CD4-positive, alpha-beta T cell treated with Interleukin-6 at 100 ng/mL for 8 hours (primary cell): ENCODE results near the gene JPH4.

Experiments
- DNase-seq: peaks from one replicate; pipeline ENCODE4 v3.0.0-alpha.2; 2020; ENCODE audit warnings: mixed read lengths, low spot score

JPH4 gene

DNA sequence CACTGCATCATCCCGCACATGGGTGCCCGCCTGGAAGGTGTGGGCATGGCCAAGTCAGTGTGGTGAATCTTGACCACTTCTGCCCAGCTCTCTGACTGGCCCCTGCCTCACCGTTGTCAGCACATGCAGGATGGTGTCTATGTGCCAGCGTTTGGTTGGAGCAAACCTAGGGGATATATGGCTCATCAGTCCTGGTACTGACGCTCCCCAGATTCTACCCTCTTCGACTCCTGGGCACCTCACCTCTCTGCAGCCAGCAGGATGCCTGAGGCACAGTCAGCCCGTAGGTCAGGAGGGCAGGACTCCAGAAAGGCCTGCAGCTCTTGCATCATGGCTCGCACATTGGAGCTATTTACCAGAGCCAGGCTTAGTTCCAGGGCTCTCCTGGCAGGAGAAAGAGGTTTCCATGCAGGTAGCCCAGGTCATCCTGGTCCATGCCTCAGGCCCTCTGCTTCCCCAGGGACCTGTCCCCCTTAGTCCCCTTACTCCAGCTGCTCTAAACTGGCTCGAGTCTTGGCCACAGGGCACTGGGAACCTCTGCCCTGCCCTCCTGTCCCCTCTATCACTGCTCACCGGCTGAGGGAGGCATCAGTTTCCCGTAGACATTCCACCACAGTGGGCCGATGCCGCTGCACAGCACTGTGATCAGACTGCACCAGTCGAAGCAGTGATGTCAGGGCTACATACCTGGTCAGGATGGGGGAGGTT is 15.0 kb downstream of the JPH4 start:
- no peak for DNase-seq

DNA sequence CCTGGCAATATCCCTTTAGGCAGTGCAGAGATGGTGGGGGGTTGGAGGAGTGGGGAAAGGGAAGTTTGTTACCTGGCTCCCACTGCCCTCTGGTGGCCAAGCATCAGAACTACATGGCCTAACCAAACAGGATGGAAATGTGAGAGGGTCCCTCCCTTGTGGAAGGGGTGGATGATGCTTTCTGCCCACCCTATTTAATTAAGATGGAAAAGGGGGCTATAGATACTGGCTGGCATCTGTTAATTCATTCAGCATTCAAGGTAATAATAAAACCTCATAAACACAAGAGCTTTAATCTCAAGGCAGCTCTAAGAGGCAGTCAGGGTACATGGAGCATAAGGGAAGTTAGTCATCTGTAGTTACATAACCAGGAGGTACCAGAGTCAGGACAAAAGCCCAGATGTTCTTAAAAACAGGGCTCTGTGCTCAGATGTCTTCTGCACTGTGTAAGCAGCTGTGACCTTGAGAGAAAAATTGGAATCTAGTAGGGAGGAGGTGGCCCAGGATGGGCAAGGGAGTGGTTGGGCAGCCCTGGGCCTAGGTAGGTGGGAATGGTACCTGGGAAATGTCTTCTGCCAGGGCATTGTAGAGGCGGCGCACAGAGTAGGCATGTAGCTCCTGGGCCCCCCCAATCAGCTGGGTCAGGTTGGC is 15.6 kb downstream of the JPH4 start:
- peak; percentile 56 for DNase-seq

DNA sequence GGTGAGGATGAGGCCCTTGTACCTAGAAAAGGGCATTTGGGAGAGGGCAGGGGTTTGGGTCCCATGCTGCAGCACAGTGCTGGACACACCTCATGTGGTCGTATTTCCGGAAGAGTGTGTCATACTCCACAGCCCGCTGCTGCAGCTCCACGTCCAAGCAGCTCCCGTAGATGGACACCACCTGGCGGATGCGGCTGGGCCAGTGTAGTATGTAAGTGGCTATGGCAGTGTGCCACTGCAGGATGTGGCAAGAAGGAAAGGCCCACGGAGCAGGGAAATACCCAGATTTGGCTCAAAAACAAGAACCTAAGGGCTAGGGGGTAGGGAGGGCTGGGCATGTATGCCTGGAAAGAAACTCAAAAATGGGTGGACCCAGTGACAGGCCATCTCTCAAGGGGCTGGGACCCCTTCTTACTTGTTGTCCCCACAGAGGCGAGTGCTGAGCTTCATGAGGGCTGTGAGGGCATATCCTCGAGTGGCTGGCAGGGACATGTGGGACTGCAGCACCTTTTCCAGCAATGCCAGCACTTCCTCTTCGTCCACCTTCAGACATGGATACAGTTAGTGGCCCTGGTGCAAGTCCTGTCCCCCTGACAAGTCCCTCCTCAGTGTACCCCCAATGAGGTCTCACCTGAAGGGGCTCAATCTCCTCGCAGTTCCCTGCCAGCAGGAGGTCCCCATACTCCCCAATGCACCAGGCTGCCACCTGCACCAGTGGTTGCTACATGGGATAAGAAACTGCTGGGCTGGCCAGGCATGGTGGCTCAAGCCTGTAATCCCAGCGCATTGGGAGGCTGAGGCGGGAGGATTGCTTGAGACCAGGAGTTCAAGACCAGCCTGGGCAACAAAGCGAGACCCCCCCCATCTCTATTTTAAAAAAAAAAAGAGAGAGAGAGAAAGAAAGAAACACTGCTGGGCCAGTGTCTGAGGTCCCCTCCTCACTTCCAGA is 16.4 kb downstream of the JPH4 start:
- DNase-seq = no peak

DNA sequence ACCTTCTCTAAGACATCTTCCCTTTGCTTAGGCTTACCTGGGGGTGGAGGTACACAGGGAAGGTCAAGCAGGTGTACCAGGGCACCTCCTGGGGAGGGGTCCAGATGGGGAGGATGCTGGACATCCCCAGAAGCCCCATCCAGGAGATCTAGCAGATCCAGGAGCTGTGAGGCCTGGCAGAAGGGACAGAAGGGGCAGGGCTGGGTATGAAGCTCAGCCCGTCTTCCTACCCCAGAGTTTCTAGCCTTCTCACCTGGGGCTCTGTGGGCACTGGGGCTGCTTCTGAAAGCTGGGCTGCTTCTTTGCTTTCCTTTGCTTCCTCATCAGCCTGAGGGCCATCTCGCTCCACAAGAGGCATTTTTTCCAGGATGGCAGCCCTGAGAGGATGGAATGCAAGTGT is 17.3 kb downstream of the JPH4 start:
- no peak for DNase-seq

DNA sequence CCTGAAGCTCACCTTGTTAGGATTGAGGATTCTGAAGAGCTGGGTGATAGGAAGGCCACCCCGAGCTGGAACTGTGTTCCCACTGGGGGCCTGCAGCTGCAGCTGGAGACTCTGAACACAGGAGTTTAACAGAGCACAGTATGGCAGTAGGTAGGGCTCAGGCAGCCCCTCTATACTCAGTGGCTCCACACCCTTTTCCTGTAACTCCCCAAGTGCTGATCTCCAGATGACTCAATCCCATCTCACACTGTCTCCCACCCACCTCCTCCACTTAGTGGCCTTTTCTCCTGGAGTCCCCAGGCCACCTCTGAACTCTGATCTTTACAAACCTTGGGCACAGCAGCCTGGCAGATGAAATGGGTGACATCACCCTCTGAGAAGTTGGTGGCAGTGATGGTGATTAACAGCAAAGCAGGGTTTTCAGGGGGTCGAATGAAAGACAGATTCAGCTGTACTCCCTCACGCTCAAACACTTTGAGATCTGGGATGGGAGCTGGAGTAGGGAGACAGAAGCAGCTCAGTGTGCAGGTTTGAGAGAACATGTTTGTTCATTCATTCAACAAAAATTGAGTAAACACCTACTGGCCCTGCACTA is 18.6 kb downstream of the JPH4 start:
- no peak for DNase-seq

DNA sequence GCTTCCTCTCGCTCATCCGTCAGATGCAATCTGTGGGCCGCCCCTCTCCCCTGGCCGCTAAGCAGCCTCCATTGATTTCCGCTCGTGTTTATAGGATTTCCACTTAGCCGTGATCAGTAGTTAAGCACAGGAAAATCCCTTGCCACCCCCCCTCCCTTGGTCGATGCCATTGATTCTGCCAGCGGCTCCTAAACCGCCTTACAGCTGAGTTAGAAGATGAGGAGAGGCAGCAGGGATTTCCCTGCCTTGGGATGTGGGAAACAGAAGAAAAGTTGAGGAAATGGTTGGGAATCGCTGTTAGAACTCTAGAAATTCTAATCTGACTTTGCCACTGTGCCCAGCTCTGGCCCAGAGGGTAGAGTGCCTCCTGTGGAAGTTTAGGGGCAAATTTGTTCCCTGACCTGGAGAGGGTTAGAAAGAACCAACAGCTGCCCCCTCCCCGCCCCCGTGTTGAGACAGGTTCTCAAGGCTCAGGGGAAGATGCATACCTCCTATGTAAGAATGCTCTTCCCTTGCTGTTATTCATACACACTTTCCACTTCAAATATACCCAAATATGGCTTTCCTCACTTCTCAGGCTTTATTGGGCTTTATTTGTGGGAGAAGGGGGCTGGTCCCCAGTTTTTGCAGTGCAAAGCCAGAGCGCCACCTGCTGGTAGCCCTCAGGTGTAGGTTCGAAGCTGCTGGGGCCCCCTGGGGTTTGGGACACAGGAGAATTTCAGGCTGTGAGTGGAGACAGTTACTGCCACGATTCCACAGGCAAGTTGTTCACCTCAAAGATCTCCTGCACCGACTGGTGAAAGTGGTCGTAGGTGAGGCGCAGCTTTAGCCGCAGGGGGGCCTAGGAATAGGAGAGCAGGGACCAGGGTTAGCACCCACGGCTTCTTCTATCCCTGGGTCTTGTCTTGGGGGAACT is 19.3 kb downstream of the JPH4 start:
- peak; percentile 59 for DNase-seq

DNA sequence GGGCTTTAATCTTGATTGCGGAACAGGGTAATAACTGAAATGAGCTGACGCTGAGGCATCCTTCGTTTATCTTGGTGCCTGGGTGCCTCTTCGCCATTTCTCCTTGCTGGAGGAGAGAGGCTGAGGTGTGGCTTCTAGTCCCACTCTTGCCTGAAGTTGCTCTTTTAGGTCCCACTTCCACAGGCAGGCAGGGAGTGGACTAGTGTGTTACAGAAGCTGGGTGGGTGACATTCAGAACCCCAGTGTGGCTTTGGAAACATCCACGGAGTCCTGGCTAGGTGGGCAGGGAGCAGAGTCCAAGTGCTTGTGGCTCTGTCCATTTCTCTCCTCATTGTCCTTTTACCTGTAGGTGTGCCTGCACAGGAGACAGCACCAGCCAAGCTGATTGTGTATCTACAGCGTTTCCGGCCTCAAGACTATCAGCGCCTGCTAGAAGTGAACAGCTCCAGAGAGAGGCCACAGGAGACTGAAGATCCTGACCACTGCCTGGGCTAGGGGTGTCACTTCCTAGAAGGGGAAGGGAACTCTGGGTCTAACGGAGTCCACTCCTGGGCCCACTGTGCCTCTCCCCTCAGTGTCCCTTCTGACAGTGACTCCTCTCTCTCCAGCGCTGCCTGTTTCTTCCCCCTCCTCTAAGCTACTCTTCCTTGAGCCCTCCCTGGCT is 20.1 kb downstream of the JPH4 start:
- DNase-seq = no peak

DNA sequence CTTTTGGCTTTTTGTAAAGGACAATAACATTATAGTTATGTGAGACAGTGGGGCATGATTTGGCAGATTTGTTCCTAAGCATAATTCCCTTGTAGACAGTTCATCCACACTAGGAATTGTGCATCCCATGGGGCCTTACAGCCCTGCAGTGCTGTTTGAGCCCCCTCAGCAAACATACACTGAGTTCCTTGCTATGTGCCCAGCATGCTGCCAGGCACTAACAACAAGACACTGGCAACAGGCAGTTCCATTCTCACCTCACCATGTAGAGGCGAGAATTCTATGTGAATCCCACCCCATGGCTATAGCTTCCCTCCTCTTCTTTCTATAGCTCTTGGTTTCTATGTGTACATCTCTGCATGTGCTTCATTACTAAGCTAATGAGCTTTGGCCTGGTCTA is 20.6 kb downstream of the JPH4 start:
- no peak for DNase-seq

DNA sequence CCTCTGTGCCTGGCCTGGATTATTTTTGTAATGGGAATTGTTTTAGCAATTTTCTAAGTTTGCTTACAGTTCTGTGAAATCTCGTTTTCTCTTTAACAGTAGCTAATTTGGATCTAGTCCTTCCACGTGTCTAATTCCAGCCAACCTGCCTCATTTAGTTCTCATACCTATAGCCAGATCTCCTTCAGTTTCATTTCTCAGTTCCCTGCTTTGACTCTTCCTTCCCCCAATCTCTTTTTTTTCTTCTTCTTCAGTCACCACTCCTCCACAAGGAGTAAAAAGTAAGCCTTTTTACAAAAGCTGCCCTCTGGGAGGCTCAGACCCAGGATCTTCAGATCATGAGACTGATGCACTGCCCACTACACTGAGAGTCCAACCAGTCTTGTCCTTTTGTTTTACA is 21.1 kb downstream of the JPH4 start:
- no peak for DNase-seq

DNA sequence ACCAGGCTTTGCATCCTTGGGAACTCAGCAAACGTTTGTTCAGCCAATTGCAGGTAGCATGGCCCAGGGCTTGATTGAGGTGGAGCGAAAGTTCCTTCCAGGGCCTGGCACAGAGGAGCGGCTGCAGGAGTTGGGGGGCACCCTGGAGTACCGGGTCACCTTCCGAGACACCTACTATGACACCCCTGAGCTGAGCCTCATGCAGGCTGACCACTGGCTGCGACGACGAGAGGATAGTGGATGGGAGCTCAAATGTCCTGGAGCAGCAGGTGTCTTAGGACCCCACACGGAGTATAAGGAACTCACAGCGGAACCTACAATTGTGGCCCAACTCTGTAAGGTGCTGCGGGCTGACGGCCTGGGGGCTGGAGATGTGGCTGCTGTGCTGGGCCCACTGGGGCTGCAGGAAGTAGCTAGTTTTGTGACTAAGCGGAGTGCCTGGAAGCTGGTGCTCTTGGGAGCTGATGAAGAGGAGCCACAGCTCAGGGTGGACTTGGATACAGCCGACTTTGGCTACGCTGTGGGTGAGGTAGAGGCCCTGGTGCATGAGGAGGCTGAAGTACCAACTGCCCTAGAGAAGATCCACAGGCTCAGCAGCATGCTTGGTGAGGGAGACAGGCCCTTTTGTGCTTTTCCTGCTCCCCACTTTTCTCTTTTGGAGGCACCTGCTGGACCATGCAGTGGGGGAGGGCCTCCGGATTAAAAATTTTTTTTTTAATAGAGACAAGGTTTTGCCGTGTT is 21.7 kb downstream of the JPH4 start:
- DNase-seq = no peak

DNA sequence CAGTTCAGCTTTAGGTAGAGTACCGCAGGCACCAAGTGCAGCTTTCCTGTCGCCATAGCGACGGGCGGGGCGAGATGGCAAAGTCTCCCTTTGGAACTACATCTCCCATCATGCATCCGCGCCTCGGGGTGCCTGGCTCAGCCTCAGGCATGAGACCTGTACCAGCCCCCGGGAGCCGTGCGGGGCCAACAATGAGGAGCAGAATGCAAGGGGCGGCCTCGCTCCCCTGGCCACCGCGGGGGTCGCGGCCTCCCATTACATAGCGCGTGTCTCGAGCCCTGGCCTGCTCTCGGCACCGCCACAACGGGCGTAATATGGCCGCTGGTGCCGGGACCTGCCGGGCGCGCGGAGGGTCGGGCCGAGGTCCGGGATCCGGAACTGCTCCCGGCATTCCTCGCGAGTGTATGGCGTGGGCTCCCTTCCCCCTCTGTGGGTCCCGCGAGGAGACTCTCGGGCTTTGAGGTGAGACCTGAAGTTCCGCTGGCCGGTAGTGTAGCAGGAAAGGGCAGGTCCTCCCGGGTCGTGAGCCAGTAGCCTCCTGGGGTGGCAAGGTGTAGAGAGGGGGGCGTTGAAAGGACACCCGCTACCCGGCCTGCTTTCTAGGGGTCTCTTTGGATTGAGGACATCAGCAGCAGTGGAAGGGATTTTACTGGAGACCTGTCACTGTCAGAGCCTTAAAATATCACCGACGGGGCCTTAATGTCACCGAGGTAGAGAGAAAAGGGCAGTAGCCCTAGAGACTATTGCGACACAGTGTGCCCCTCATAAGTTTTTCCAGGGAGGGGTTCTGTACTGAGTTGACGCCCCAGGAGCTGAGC is 22.5 kb downstream of the JPH4 start, which contains the start of gene THTPA:
TSS of gene THTPA (plus strand) at position 390 of the 818 bp plus-strand sequence. CDS start 487 bp downstream, outside the sequence.
- DNase-seq = peak; percentile 92

DNA sequence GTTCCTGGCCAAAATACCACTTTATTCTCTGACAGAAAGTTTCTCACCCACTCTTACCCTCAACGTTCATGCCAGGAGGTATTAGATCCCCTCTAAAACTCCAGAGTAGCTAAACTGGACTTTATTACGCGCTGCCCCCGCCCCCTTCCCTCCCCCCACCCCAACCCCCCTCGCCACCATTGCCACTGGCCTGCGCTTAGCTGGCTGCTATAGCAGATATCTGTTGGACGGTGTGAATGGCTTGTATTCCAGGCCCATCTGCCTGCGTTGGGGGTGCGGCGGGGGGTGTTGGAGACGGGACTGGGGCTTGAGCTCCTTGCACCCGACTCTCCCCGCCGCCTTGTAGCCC is 23.1 kb downstream of the JPH4 start:
- no peak for DNase-seq

DNA sequence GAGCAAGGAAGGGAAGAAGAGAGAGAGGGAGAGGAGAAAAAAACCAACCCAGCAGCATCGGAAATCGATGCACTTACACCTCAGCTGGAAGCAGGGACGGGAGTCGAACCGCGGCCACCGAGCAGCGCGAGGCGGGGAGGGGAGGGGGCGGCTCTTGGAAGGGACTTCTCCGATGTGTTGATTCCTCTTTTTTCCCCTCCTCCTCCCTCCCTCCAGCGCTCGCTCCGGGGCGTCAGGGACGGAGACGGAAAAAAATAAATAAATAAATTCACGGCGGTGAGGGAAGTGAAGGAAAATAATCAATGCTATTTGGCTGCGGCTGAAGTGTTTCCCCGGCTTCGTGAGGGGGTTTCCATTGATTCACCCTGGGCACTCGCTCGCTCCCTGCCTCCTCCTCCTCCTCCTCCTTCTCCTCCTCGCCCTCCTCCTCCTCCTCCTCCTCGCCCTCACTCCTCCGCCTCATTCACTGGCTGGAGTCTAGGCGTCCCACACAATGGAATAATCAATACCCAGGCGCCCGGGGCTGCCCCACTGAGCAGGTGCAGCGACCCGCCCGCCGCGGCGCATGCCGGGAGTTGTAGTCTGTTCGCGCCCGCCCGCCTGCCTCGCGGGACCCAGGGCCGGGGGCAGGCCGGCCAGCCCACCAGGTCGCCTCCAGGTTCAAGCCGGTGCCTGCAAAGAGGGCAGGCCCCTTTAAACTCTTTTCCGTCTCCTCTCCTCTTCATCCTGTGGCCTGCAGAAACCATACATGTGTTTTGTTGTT is 27.1 kb downstream of the JPH4 start, which contains the start of gene ZFHX2:
TSS of gene ZFHX2 (minus strand) at position 500 of the 763 bp plus-strand sequence. CDS start 16,440 bp downstream, outside the sequence.
- DNase-seq = peak; percentile 63

DNA sequence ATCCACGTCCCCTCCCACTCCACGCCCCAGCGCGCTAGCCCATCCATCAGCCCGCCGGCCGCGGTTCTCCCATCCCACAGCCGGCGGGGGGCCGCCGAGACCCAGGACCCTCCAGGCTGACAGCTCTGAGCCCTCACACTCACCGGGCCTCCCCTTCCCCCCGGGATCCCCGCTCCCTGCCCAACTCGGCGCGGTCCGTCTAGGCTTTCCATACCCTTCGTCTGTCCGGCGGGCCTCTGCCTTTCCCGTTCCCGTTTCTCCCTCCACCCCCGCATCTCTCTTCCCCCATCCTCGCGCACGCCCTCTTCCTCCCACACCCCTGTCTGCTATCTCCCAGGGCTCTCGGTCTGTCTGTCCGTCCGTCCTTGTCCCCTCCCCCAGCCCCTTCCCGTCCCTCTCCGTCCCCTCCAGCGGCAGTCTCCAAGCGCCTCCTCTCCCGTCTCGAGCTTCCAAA is 27.8 kb downstream of the JPH4 start:
- no peak for DNase-seq

DNA sequence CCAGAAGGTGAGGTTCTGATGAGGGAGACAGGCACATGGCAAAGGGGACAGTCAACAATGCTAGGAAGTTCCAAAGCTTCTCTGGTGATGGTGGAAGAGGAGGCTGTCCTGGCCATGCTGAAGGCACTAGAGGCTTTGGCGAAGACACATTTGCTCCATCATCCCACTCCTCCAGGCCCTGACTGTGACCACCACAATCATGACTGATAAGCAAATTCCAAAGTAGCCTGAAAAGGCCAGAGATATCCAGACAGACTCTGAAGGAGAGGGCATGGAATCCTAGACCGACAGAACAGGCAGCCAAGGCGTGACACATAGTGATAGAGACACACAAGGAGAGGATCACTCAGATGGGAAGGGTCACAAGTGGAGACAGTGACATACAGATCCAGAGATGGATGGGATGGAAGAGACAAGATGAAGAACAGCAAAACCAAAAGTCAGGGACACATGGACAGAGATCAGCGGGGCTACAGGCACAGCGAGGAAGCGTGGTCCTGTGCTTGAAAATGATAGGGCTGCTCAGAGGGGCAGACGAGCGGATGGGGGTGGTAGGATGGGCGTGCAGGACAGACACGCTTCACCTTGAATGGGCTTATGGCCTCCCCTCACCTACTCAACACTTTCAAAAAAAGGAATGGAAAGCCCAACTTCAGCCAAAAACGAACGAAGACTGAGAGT is 28.3 kb downstream of the JPH4 start:
- DNase-seq = no peak

DNA sequence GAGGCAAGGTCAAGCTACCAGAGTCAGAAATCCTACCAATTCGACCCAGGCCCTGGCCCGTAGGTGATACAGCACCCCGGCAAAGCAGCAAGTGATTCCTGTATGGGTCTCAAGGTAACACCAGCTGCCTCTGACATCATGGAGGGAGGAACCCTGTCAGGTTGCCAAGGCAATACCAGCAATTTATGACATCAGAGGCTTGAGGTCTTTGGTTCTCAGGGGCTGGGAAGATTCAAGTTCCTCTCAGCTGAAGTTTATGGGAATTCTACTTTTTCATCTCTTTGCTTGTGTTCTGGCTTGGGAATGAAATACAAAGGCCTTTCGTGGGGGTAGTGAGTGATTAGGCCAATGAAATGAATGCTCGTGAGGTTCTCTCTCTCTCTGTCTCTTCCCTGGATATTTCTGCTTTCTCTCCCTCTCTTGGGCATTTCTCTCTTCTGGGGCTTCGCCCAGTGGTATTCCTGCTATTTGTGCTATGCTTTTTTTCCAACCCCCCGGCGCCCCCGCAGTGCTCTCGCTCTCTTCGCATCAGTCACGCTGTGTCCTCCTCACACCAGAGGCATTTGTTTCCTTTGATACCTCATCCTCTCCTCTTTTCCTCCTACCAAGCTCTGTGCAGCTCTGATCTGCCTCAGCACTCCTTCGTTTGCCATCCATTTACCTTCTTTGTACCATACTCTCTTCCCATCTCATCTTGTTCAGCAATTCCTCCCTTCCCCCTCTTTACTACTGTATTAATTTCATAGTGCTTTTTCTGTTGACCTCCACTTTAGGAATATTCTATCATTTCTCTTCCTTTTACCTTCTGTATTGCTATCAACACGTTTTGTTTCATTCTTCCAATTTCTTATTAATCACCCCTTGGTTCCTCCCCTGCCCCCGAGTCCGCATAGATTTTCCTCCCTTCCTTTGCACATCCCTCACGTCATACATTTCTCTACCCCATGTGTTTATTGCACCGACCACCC is 30.0 kb downstream of the JPH4 start:
- DNase-seq = no peak
